ENCODE data around the gene NEK3.
A peak's percentile ranks its signal among the peaks of the same experiment; 100 is the strongest.
"Not testable (repeated sequence)": the region's sequence is repeated elsewhere in the genome, so short reads cannot be mapped to it uniquely, and the experiment has no call there.

Gene NEK3

GRCh38 chr13:52159159-52159982, at the start of gene NEK3:
Gene NEK3, minus strand, starts transcription at chr13:52159597. Its CDS starts 3,406 bp downstream, at chr13:52156191.
- peak; percentile 32 for FAIRE-seq
- no peak for TF ChIP-seq CTCF (IDR thresholded peaks at IDR 0.05; ENCODE audit: insufficient read depth, missing control alignments)
- DNase-seq (ENCODE audit: insufficient read length, low spot score) = peak; percentile 53

- not testable (repeated sequence) for DNase-seq (ENCODE audit: insufficient read length, low spot score); FAIRE-seq
These were observed 49.0 kb upstream of the NEK3 start for GRCh38 chr13:52208384-52208783.

- DNase-seq (ENCODE audit: insufficient read length, low spot score); FAIRE-seq: not testable (repeated sequence)
These were observed 48.5 kb upstream of the NEK3 start for GRCh38 chr13:52207896-52208295.

GRCh38 chr13:52207337-52207736, 47.9 kb upstream of the NEK3 start:
- not testable (repeated sequence) for FAIRE-seq; DNase-seq (ENCODE audit: insufficient read length, low spot score)

- FAIRE-seq; DNase-seq (ENCODE audit: insufficient read length, low spot score): not testable (repeated sequence)
These were observed 45.1 kb upstream of the NEK3 start for GRCh38 chr13:52204546-52204945.

- not testable (repeated sequence) for FAIRE-seq; DNase-seq (ENCODE audit: insufficient read length, low spot score)
These were observed 44.5 kb upstream of the NEK3 start for GRCh38 chr13:52203864-52204263.

- DNase-seq (ENCODE audit: insufficient read length, low spot score); FAIRE-seq: not testable (repeated sequence)
These were observed 43.1 kb upstream of the NEK3 start for GRCh38 chr13:52202506-52202905.

- DNase-seq (ENCODE audit: insufficient read length, low spot score); FAIRE-seq: not testable (repeated sequence)
- TF ChIP-seq CTCF (IDR thresholded peaks at IDR 0.05; ENCODE audit: insufficient read depth, missing control alignments) = peak; percentile 40
These were observed 42.2 kb upstream of the NEK3 start for GRCh38 chr13:52201439-52202193.

- TF ChIP-seq CTCF (IDR thresholded peaks at IDR 0.05; ENCODE audit: insufficient read depth, missing control alignments) = no peak
- DNase-seq (ENCODE audit: insufficient read length, low spot score) (no peak), FAIRE-seq (no peak)
These were observed 36.0 kb upstream of the NEK3 start for GRCh38 chr13:52195401-52195837.

GRCh38 chr13:52194184-52194868, 34.9 kb upstream of the NEK3 start:
- TF ChIP-seq CTCF (IDR thresholded peaks at IDR 0.05; ENCODE audit: insufficient read depth, missing control alignments) = no peak
- FAIRE-seq (no peak), DNase-seq (ENCODE audit: insufficient read length, low spot score) (peak; percentile 70)

- not testable (repeated sequence) for DNase-seq (ENCODE audit: insufficient read length, low spot score); FAIRE-seq
These were observed 34.3 kb upstream of the NEK3 start for GRCh38 chr13:52193587-52194183.

- not testable (repeated sequence) for DNase-seq (ENCODE audit: insufficient read length, low spot score)
- peak; percentile 61 for FAIRE-seq
These were observed 28.2 kb upstream of the NEK3 start for GRCh38 chr13:52187424-52188187.
